ENCODE data around the gene CALD1. TPM values are rescaled to one million over a fixed set of nuclear protein-coding genes. Genes with fewer than 3 reads are reported as not detected.
A peak's percentile ranks its signal among the peaks of the same experiment; 100 is the strongest.

CALD1 gene
- total and polyA plus RNA-seq, 5 experiments from 2014 or later = not detected

- Mint-ChIP-seq H3K4me3 (peak overlapping the region in 5 of 10 donors; percentile 9 to 74 (median 16)), H3K27ac (peak overlapping the region in 2 of 10 donors; percentile 40 to 43), H3K4me1 (peaks cover 9 to 11% (median 10%) of the 10 kb centered on the region in 4 donors), H3K9me3 (no peaks in the 10 kb centered on the region), H3K27me3 (peaks cover 0 to 3% (median 0%) of the 10 kb centered on the region in 5 donors), H3K36me3 (peaks cover 0 to 6% (median 5%) of the 10 kb centered on the region in 3 donors)
- DNase-seq (no peak), ATAC-seq (no peak)
- POLR2A ChIA-PET = no interaction called here
Measured at GRCh38 chr7:134933460-134934068, 154.1 kb downstream of the CALD1 start.

- Mint-ChIP-seq H3K27me3 (peaks cover 0 to 3% (median 0%) of the 10 kb centered on the region in 5 donors), H3K9me3 (no peaks in the 10 kb centered on the region), H3K4me3 (no peak overlapping the region), H3K27ac (no peak overlapping the region), H3K4me1 (peaks cover 9 to 11% (median 10%) of the 10 kb centered on the region in 4 donors), H3K36me3 (peaks cover 0 to 6% (median 5%) of the 10 kb centered on the region in 3 donors)
- no peak for DNase-seq
- POLR2A ChIA-PET = no interaction called here
- no peak for ATAC-seq
Measured at GRCh38 chr7:134935701-134936100, 156.3 kb downstream of the CALD1 start.

GRCh38 chr7:134936893-134937510 is 157.6 kb downstream of the CALD1 start:
- Mint-ChIP-seq H3K4me1 (peaks cover 9 to 11% (median 10%) of the 10 kb centered on the region in 4 donors), H3K27ac (peak overlapping the region in 1 of 10 donors; percentile 20), H3K27me3 (peaks cover 0 to 3% (median 0%) of the 10 kb centered on the region in 5 donors), H3K4me3 (no peak overlapping the region), H3K36me3 (peaks cover 0 to 4% (median 2%) of the 10 kb centered on the region in 3 donors), H3K9me3 (no peaks in the 10 kb centered on the region)
- no peak for DNase-seq
- ATAC-seq = no peak
- POLR2A ChIA-PET = interaction anchor here (0.7 kb wide), 1 partner anchor 15 kb away, joined by 3 read pairs; no protein-coding TSS in a partner anchor

- H3K36me3 Mint-ChIP-seq = no peaks in the 10 kb centered on the region
Measured at GRCh38 chr7:134938141-134938540, 158.7 kb downstream of the CALD1 start.

GRCh38 chr7:134939136-134939535 is 159.7 kb downstream of the CALD1 start:
- Mint-ChIP-seq H3K4me3 (no peak overlapping the region), H3K27ac (no peak overlapping the region), H3K27me3 (peaks cover 0 to 2% (median 0%) of the 10 kb centered on the region in 5 donors), H3K36me3 (no peaks in the 10 kb centered on the region), H3K4me1 (no peaks in the 10 kb centered on the region), H3K9me3 (no peaks in the 10 kb centered on the region)
- DNase-seq (no peak), ATAC-seq (no peak)
- POLR2A ChIA-PET = interaction anchor here (0.6 kb wide), 1 partner anchor 19 kb away, joined by 6 read pairs; no protein-coding TSS in a partner anchor

More at GRCh38 chr7:134938141-134938540, 158.7 kb downstream of the CALD1 start:
- no peak for DNase-seq
- Mint-ChIP-seq H3K27me3 (peaks cover 0 to 3% (median 0%) of the 10 kb centered on the region in 5 donors), H3K4me3 (no peak overlapping the region), H3K4me1 (peaks cover 4 to 6% (median 6%) of the 10 kb centered on the region in 4 donors), H3K9me3 (no peaks in the 10 kb centered on the region), H3K27ac (no peak overlapping the region)
- POLR2A ChIA-PET = no interaction called here
- ATAC-seq = no peak

GRCh38 chr7:134940729-134941128 is 161.3 kb downstream of the CALD1 start:
- H3K4me3 Mint-ChIP-seq = no peak overlapping the region
- ATAC-seq = no peak
- peaks cover under 1 to 5% (median 2%) of the 10 kb centered on the region in 4 donors for H3K4me1 Mint-ChIP-seq
- no peaks in the 10 kb centered on the region for H3K36me3 Mint-ChIP-seq
- no peaks in the 10 kb centered on the region for H3K9me3 Mint-ChIP-seq
- peaks cover 0 to 2% (median 0%) of the 10 kb centered on the region in 5 donors for H3K27me3 Mint-ChIP-seq
- H3K27ac Mint-ChIP-seq = no peak overlapping the region
- DNase-seq = no peak
- POLR2A ChIA-PET = no interaction called here

- Mint-ChIP-seq H3K4me1 (peaks cover 2 to 11% (median 7%) of the 10 kb centered on the region in 4 donors), H3K27me3 (peaks cover 0 to 2% (median 0%) of the 10 kb centered on the region in 5 donors), H3K27ac (no peak overlapping the region), H3K9me3 (no peaks in the 10 kb centered on the region), H3K36me3 (no peaks in the 10 kb centered on the region), H3K4me3 (no peak overlapping the region)
- POLR2A ChIA-PET = no interaction called here
- DNase-seq (no peak), ATAC-seq (no peak)
Measured at GRCh38 chr7:134941185-134941900, 161.9 kb downstream of the CALD1 start.

- peaks cover 0 to 2% (median 0%) of the 10 kb centered on the region in 5 donors for H3K27me3 Mint-ChIP-seq
- H3K27ac Mint-ChIP-seq = no peak overlapping the region
- H3K4me1 Mint-ChIP-seq = peaks cover 3 to 18% (median 11%) of the 10 kb centered on the region in 4 donors
- no peaks in the 10 kb centered on the region for H3K9me3 Mint-ChIP-seq
- POLR2A ChIA-PET = no interaction called here
- H3K36me3 Mint-ChIP-seq = no peaks in the 10 kb centered on the region
- DNase-seq = no peak
- ATAC-seq = no peak
- no peak overlapping the region for H3K4me3 Mint-ChIP-seq
Measured at GRCh38 chr7:134941952-134942351, 162.5 kb downstream of the CALD1 start.

GRCh38 chr7:134942690-134943466 is 163.4 kb downstream of the CALD1 start:
- POLR2A ChIA-PET = no interaction called here
- Mint-ChIP-seq H3K36me3 (no peaks in the 10 kb centered on the region), H3K4me3 (no peak overlapping the region), H3K27ac (no peak overlapping the region), H3K9me3 (no peaks in the 10 kb centered on the region), H3K4me1 (peaks cover 9 to 23% (median 13%) of the 10 kb centered on the region in 4 donors), H3K27me3 (peaks cover 0 to 2% (median 0%) of the 10 kb centered on the region in 5 donors)
- ATAC-seq (no peak), DNase-seq (no peak)

- H3K9me3 Mint-ChIP-seq = no peaks in the 10 kb centered on the region
- DNase-seq (no peak), ATAC-seq (no peak)
- H3K4me1 Mint-ChIP-seq = peaks cover 9 to 23% (median 13%) of the 10 kb centered on the region in 4 donors
- no peak overlapping the region for H3K27ac Mint-ChIP-seq
- no peak overlapping the region for H3K4me3 Mint-ChIP-seq
- H3K27me3 Mint-ChIP-seq = peaks cover 0 to 2% (median 0%) of the 10 kb centered on the region in 5 donors
- POLR2A ChIA-PET = no interaction called here
- no peaks in the 10 kb centered on the region for H3K36me3 Mint-ChIP-seq
Measured at GRCh38 chr7:134943785-134944400, 164.5 kb downstream of the CALD1 start.

- ATAC-seq (no peak), DNase-seq (no peak)
- Mint-ChIP-seq H3K4me1 (peaks cover 9 to 23% (median 13%) of the 10 kb centered on the region in 4 donors), H3K9me3 (no peaks in the 10 kb centered on the region), H3K27me3 (peaks cover 0 to 2% (median 0%) of the 10 kb centered on the region in 5 donors), H3K36me3 (no peaks in the 10 kb centered on the region), H3K27ac (no peak overlapping the region), H3K4me3 (peak overlapping the region in 2 of 10 donors; percentile 2 to 10)
- POLR2A ChIA-PET = no interaction called here
Measured at GRCh38 chr7:134945691-134946090, 166.3 kb downstream of the CALD1 start.

- POLR2A ChIA-PET = no interaction called here
- Mint-ChIP-seq H3K36me3 (no peaks in the 10 kb centered on the region), H3K9me3 (no peaks in the 10 kb centered on the region), H3K4me1 (peaks cover 9 to 23% (median 13%) of the 10 kb centered on the region in 4 donors), H3K27ac (peak overlapping the region in 7 of 10 donors; percentile 1 to 76 (median 23)), H3K4me3 (peak overlapping the region in 8 of 10 donors; percentile 2 to 72 (median 34)), H3K27me3 (peaks cover 0 to 2% (median 0%) of the 10 kb centered on the region in 5 donors)
- DNase-seq (peak in 3 of 10 donors; percentile 15 to 40 (median 39)), ATAC-seq (peak; percentile 77 to 78)
Measured at GRCh38 chr7:134946260-134946659, 166.8 kb downstream of the CALD1 start.
